Nucleus accumbens (tissue), 56 donors: ENCODE results near the gene ITGB2.

Source experiments
- DNase-seq, 56 donors: peaks; one replicate each; lab custom pipeline; 2025; lab: John Stamatoyannopoulos, UW

ITGB2 gene

DNA sequence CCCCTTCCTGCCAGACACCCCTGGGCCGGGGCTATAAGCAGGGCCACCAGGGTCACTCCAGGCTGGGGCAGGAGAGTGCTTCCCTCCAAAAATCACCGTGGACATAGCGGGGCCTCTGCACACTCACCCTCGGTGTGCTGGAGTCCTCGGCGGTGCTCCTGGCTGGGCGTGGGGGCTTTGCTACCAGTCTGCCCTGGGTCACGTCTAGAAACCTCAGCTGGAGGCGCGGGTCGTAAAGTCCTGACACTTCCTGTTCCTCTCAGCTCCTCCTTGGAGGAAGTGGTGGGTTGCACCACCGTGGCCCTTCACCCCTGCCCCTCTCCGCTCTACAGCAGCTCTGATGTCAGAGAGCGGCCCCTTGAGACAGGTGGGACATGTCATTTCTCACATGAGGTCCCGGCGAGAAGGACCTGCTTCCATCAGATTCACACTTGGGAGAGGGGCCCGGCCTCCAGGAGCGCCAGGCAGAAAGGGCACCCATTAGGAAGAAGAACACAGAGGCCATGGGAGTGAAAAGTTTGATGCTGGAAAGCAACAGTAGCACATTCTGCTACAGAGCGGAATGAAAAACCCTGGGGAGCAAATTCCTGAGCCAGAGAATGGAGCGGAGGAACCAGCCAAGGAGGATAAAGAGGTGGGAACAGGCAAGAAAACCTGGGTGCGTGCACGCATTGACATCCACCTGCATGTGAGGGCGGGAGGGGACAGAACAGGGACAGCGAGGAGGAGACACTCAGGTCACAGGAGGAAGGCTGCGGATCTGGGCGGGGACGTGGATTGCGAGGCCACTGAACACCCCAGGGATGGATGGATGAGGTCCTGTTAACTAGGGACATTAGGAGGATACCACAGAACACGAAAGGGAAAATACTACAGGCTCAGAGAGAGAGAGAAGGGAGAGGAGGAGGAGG lies at the start of gene ITGB2:
Gene ITGB2 (minus strand): TSS at position 206 of the 911 bp plus-strand sequence. CDS start 10,117 bp downstream, outside the sequence.
- DNase-seq: peak in 4 of 56 donors; percentile 13 to 25 (median 24)

DNA sequence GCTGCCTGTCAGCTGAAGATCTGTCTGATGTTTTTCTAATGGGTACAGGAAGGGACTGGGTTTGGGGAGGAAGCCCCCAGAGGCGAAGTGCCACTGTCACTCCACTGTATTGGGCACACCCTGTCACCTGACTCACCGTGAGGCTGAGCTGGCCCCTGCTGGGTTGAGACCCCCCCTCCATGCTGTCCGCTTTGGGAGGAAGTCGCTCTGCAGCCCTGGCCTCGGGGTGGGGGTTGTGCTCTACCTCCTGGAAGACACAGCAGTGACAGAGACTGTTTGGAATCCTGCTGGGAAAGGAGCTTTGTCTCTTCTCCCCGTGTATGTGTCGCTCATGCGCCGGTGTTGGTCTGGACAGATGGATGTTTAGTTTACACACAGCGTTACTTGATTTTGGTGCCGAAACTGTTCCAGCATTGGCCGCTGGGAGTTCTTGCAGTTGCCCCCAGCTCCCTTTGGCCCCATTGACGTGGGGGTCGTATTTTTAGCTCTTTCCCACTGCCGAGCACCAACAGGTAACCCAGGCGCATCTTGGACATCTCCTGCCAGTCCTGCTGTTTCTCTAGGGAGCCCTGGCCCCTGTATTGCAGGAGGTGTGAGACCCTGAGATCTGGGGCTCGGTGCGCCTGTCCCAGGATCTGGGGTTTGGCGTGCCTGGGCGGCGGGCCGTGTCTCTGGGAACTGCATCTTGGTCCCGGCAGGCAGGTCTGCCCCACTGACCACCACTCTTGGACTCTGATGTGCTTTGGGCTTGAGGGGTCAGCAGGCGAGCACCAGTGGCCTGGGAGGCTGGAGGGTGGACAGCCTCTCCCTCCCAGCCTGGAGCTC lies 49.4 kb upstream of the ITGB2 start:
- no peak for DNase-seq

- no peak for DNase-seq
Observed at GRCh38 chr21:44969066-44969670, 48.5 kb upstream of the ITGB2 start.

- DNase-seq: no peak
Observed at GRCh38 chr21:44967082-44968047, 46.7 kb upstream of the ITGB2 start.

DNA sequence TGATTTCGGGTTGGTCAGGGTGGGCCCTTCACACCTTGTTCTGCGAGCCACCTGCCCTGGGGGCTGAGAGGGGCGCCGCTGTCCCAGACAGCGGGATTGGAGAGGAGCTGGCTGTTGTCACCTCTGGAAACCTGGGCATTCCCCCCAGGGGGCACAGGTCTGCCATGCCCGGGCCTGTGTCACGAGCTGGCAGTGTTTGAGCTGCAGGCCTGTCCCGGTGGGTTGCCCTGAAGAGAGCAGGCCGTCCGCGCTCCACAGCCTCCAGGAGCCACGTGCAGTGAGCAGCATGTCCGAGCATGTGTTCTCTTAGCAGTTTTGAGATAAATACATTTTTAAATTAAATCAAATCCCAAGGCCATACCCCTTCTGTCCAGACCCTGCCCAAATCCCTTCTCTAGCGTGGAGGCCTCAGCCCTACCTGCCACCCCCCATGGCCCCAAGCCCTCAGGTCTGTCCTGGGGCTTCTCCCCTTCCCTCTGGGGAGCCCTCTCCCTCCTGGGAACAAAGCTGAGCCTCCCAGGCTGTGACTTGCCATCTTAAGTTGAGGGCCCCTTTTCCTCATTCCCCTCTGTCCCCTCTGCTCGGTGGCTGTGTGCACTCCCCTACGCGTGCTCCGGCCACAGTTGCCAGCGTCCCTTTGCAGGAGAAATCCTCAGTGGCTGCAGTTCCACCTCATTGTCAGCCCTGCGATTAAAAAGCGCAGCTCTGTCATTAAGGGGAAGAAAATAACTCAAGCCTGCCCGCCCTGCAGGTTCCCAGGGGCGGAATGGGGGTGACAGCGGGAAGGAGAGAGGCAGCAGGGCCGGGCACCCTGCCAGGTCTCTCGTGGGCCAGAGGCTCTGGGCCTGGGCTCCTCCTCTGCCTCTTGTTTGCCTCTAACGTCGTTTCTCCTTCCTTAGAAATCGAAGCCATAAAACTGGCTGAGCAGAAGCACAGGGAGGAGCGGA lies 45.7 kb upstream of the ITGB2 start:
- peak in 24 of 56 donors; percentile 5 to 65 (median 26) for DNase-seq

GRCh38 chr21:44965251-44966022 lies 44.7 kb upstream of the ITGB2 start:
- DNase-seq: no peak

DNA sequence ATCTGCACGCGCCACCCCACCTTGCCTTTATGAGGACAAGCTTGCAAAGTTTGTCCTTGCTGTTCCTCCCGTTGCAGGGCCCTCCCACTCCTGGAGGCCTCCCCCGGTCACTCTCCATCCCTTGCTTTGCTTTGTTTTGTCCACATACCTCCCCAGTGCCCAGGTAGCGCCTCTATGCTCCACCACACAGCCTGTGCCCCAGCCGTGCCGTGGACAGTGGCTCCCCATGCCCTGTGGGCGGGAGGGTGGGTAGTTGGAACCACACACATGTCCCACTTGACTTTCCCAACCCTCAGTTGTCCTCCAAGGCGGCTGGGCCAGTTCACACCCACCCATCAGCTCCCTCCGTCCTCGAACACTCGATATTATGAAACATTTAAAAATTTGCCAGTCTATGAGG lies 43.7 kb upstream of the ITGB2 start:
- DNase-seq: no peak

DNA sequence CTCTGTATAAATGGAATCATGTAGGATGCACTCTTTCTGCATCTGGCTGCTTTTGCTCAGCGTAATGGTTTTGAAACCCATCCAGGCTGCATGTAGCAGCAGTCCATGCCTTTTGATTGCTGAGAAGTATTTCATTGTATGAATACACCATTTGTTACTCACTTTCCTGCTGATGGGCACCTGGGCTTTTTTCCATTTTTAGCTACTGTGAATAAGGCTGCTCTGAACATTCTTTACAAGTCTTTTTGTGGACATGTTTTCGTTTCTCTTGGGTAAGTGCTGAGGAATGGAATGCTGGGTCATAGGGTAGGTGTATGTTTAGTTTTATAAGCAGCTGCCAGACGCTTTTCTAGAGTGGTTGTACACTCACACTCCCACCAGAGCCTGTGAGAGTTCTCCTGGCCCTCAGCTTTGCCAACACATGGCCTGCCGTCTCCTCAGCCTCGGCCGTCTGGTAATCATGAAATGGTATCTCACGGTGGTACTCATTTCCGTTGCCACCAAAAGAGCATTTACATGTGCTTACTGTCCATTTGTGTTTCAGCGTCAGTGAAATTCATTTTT lies 41.8 kb upstream of the ITGB2 start:
- DNase-seq: no peak

DNA sequence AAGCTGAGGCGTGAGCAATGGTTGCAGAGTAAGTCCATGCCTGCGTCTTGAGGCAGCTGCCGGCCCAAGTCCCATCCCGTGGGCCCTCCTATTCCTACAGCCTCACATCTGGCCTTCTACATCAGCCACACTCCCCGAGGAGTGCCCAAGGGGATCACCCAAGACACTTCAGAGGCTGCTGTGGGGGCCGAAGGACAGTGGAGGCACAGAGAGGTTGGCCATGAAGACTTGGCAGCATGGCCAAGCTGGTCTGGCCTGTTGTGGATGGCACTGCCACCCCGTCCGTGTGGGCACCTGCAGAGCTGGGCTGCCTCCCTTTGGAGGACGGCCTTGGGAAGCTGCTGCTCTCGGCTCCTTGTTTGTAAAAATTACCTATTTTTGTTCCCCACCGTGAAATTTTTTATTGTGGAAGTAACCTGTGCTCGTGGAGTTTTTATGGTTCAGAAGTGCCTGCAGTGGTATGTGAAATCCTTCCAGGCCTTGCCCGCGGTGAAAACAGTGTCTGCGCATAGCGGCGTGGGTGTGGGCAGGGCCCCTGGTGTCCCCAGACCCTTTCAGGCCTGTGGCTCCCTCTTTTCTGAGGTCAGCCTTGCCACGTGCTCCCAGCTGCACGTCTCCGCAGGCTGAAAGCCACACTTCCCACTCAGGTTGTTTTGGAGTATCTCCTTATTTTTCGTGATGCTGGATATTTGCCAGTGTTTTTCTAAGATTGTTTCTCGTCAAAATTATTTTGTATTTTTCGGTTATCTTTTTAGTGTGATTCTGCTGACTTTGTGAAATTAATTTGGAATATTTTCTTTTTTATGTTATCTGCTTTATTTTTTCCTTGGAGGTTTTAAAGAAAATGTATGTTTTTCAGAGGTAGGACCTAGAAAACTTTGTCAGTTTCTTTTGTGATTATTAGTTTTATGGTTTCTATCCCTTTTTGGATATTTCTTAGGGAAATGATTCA lies 39.7 kb upstream of the ITGB2 start:
- DNase-seq: no peak

DNA sequence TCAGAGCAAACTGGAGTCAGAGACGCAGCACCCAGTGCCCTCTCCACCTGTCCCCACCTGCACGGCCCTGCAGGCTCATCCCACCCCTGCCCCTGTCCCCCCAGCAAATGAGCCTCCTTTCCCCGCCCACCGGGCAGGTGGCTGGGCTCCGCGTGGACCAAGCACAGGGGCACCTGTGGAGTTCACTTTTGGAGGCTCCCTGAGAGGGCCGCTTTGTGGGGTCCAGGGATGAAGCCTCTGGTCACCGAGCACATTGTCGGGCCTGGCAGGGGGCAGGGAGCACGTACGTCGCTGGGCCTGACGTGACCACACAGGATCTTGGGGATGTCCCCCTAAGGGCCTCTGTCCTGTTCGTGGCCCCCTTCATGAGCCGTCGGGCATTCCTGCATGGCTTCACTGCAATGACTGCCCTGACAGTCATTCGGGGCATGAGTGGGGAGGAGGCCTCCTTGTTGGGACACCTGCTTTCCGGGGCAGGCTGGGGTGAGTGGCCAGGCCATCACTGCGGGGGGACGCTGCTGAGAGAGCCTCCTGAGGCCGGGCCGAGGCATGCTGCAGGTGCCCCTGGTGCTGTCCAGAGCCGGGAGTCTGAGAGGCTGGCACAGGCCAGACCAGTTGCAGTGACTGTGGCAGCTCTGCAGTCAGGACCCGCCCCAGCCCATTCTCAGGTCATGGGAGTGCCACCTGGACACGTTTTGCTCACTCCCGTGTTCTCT lies 38.8 kb upstream of the ITGB2 start:
- no peak for DNase-seq

GRCh38 chr21:44958471-44959191 lies 37.9 kb upstream of the ITGB2 start:
- peak in 5 of 56 donors; percentile 7 to 57 (median 34) for DNase-seq

DNA sequence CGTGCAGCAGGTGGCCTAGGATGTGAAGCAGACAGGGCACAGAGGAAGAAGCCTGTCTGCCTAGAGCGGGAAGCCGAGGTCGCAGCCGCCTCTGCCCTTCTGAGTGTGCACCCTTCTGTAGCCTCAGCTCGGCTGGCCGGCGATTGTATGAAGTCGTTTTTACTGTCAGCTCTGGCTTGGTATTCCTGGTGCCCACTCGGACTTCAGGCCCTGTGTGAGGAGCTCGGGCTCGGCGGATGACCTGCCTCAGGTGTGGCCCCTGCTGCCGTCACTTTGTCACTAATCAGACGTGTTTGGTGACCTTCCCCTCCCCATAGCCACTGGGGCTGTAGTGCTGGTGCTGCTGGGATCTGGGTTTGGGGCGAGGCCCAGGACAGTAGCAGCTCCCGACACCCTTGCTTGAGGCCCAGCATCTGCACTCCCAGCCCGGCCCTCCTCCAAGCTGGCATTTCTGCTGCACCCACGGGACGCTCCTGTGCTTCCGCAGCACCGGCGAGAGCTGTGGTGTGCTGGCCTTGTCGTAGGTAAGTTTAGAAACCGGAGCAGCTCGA lies 37.3 kb upstream of the ITGB2 start:
- no peak for DNase-seq

DNA sequence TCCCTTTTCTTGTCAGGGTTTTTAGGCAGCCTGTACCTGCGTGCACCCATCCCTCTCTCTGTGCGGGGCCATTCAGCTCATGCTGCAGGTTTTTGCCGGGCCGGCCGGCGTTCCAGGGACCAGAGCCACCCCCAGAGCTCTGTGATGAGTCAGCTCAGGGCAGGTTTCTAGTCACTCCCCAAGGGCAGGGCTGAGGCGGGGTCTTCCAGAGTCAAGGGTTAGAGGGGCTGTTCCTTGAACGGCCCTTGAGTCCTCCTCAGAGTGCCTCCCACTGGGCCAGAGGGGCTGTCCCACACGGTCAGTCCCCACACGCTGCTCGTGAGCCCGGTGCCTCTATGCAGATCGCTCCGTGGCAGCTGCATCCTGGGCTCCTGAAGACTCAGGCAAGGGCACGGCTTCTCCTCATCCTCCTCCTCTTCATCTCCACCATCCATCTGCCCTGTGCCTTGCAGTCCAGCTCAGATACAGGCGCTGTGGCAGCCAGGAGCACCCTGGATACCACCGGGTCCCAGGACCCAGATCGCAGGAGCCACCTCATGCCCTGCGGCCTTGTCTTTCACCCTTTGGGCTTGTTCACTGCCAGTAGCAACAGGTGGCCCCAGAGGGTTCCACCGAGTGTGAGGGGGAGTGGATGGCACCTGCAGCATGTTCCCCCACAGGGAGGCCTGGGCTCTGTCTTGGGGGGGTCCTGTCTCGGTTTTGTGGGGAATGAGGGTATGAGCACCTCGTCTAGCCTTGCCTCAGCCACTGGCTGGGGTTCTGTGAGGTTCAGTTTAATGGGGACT lies 36.5 kb upstream of the ITGB2 start:
- DNase-seq: no peak
